ENCODE measurements around the gene SGPP1. TPM values are rescaled to one million over a fixed set of nuclear protein-coding genes. Genes with fewer than 3 reads are reported as not detected.

SGPP1 gene
- total and polyA plus RNA-seq, 2 of the 4 experiments (the other 2 are of a cell fraction), result 8.6 to 11.1 TPM

GRCh38 chr14:63759456-63759855, 31.6 kb upstream of the SGPP1 start:
- H3K36me3 ChIP-seq (ENCODE audit: control insufficient read depth, insufficient read depth, low read length), result no peaks in the 10 kb centered on the region
- dilution Hi-C loops (cut with HindIII; ENCODE audit: low sequenced_read_pairs, unreplicated experiment), result no loop called here

More at GRCh38 chr14:63759456-63759855, 31.6 kb upstream of the SGPP1 start:
- Histone ChIP-seq H2BK15ac (ENCODE audit: low read depth, low read length) (no peak overlapping the region), H2AK5ac (ENCODE audit: low read depth, low read length) (no peak overlapping the region), H4K5ac (ENCODE audit: low read depth, low read length) (no peak overlapping the region), H3K9ac (ENCODE audit: low read depth, low read length) (no peak overlapping the region), H3K27ac (ENCODE audit: insufficient read depth, low read length) (no peak overlapping the region), H3K23ac (ENCODE audit: low read depth, low read length) (no peak overlapping the region), H2BK120ac (ENCODE audit: low read depth, low read length) (no peak overlapping the region), H3K79me1 (ENCODE audit: low read depth in 1 of 2, low read length in 2 of 2) (no peaks in the 10 kb centered on the region), H4K8ac (ENCODE audit: low read depth in 2 of 2, low read length in 2 of 2) (no peak overlapping the region), H3K4me3 (ENCODE audit: insufficient read depth, low read depth, low read length) (no peak overlapping the region), H2BK20ac (ENCODE audit: low read depth, low read length) (no peak overlapping the region), H3K14ac (replicated peaks; ENCODE audit: low read depth, low read length) (no peak overlapping the region), H3K18ac (ENCODE audit: low read depth, low read length) (no peak overlapping the region), H3K4me2 (ENCODE audit: low read depth, low read length) (peak overlapping the region; percentile 53; the same call in 1 of the 2 replicates), H3K4ac (ENCODE audit: low read depth, low read length) (no peak overlapping the region), H4K91ac (ENCODE audit: insufficient read depth, low read depth, low read length) (no peak overlapping the region), H2BK5ac (ENCODE audit: low read depth, low read length, poor library complexity, severe bottlenecking) (no peak overlapping the region), H2AK9ac (replicated peaks; ENCODE audit: low read depth, low read length, poor library complexity) (no peak overlapping the region), H3K27me3 (ENCODE audit: control insufficient read depth, insufficient read depth, low read length) (no peaks in the 10 kb centered on the region), H3K9me3 (ENCODE audit: control insufficient read depth, insufficient read depth, low read length) (no peaks in the 10 kb centered on the region), H3K56ac (ENCODE audit: extremely low read depth, insufficient read depth, low read length) (no peak overlapping the region), H4K20me1 (ENCODE audit: insufficient read depth, low read length) (no peaks in the 10 kb centered on the region), H3K4me1 (ENCODE audit: control insufficient read depth, insufficient read depth, low read length) (no peaks in the 10 kb centered on the region), H3K9me1 (ENCODE audit: insufficient read depth, low read length) (no peaks in the 10 kb centered on the region), H2AFZ (replicated peaks; ENCODE audit: low read length, poor library complexity) (no peak overlapping the region)
- in situ Hi-C loops (cut with MboI; ENCODE audit: low sequenced_read_pairs), result loop anchor here (25.0 kb wide), 1 partner anchor 372 kb away; no protein-coding TSS in a partner anchor
- no peak for ATAC-seq (ENCODE audit: low read depth)
- no CpG with 5 or more reads among the region's 5 CpGs for WGBS, 2 experiments (ENCODE audit: extremely low coverage in 2 of 2, insufficient read length in 1 of 2)
- ChIA-PET CTCF (interaction anchor here (0.7 kb wide), 1 partner anchor 71 kb away, joined by 7 read pairs; no protein-coding TSS in a partner anchor), POLR2A (ENCODE audit: unreplicated experiment) (no interaction called here)
- intact Hi-C loops (cut with micrococcal nuclease), result no loop called here
- no TSS peak for BruUV-seq (replicated peaks)
- peak; percentile 7 for DNase-seq
- TF ChIP-seq CHD1 (IDR thresholded peaks at IDR 0.05; ENCODE audit: low read depth, low read length) (no peak), USF2 (IDR thresholded peaks at IDR 0.05; ENCODE audit: low read depth, low read length) (no peak), ELK1 (IDR thresholded peaks at IDR 0.05; ENCODE audit: borderline replicate concordance, low read depth, low read length) (no peak), SMC3 (IDR thresholded peaks at IDR 0.05; ENCODE audit: low read depth, low read length) (no peak), MAZ (IDR thresholded peaks at IDR 0.05; ENCODE audit: borderline replicate concordance, low read depth, low read length) (no peak), CTCF (conservative IDR thresholded peaks at IDR 0.05; ENCODE audit: low read depth, low read length) (no peak)
